ENCODE results near the gene RRP9. TPM values are rescaled to one million over a fixed set of nuclear protein-coding genes. Genes with fewer than 3 reads are reported as not detected.

Gene RRP9
- total RNA-seq, 1 donor from 2014 or later, result 19.7 TPM

GRCh38 chr3:51945926-51946705, 4.4 kb upstream of the RRP9 start:
- peak; percentile 71 for DNase-seq (ENCODE audit: low spot score)
- Mint-ChIP-seq H3K36me3 (ENCODE audit: low read depth) (peaks cover 2% of the 10 kb centered on the region), H3K4me1 (ENCODE audit: low read depth) (peaks cover 14% of the 10 kb centered on the region), H3K4me3 (ENCODE audit: unreplicated experiment) (no peak overlapping the region), H3K27ac (ENCODE audit: unreplicated experiment) (no peak overlapping the region), H3K9me3 (ENCODE audit: low read depth) (no peaks in the 10 kb centered on the region), H3K27me3 (ENCODE audit: low read depth) (no peaks in the 10 kb centered on the region)
- no peak for TF ChIP-seq CTCF (IDR thresholded peaks at IDR 0.05)

- TF ChIP-seq CTCF (IDR thresholded peaks at IDR 0.05), result no peak
- no peak overlapping the region for H3K27ac Mint-ChIP-seq (ENCODE audit: unreplicated experiment)
Observed at GRCh38 chr3:51945031-51945840, 3.5 kb upstream of the RRP9 start.

GRCh38 chr3:51944451-51945021, 2.8 kb upstream of the RRP9 start:
- H3K27me3 Mint-ChIP-seq (ENCODE audit: low read depth), result no peaks in the 10 kb centered on the region
- no peak for TF ChIP-seq CTCF (IDR thresholded peaks at IDR 0.05)

More at GRCh38 chr3:51945031-51945840, 3.5 kb upstream of the RRP9 start:
- no peaks in the 10 kb centered on the region for H3K9me3 Mint-ChIP-seq (ENCODE audit: low read depth)
- no peaks in the 10 kb centered on the region for H3K27me3 Mint-ChIP-seq (ENCODE audit: low read depth)
- peak; percentile 86 for DNase-seq (ENCODE audit: low spot score)
- no peak overlapping the region for H3K4me3 Mint-ChIP-seq (ENCODE audit: unreplicated experiment)
- H3K36me3 Mint-ChIP-seq (ENCODE audit: low read depth), result peaks cover 2% of the 10 kb centered on the region
- H3K4me1 Mint-ChIP-seq (ENCODE audit: low read depth), result peaks cover 22% of the 10 kb centered on the region

GRCh38 chr3:51943451-51944391, 2.0 kb upstream of the RRP9 start:
- no peaks in the 10 kb centered on the region for H3K9me3 Mint-ChIP-seq (ENCODE audit: low read depth)
- H3K27ac Mint-ChIP-seq (ENCODE audit: unreplicated experiment), result no peak overlapping the region
- H3K27me3 Mint-ChIP-seq (ENCODE audit: low read depth), result no peaks in the 10 kb centered on the region
- TF ChIP-seq CTCF (IDR thresholded peaks at IDR 0.05), result no peak
- peaks cover 3% of the 10 kb centered on the region for H3K36me3 Mint-ChIP-seq (ENCODE audit: low read depth)
- no peak overlapping the region for H3K4me3 Mint-ChIP-seq (ENCODE audit: unreplicated experiment)
- DNase-seq (ENCODE audit: low spot score), result peak; percentile 83
- peaks cover 33% of the 10 kb centered on the region for H3K4me1 Mint-ChIP-seq (ENCODE audit: low read depth)

More at GRCh38 chr3:51944451-51945021, 2.8 kb upstream of the RRP9 start:
- Mint-ChIP-seq H3K36me3 (ENCODE audit: low read depth) (peaks cover 2% of the 10 kb centered on the region), H3K4me3 (ENCODE audit: unreplicated experiment) (no peak overlapping the region), H3K9me3 (ENCODE audit: low read depth) (no peaks in the 10 kb centered on the region), H3K4me1 (ENCODE audit: low read depth) (peaks cover 28% of the 10 kb centered on the region), H3K27ac (ENCODE audit: unreplicated experiment) (no peak overlapping the region)
- DNase-seq (ENCODE audit: low spot score), result no peak

All from chondrocyte (in vitro differentiated cells).